Measurements from ENCODE around the gene ESYT1. TPM values are rescaled to one million over a fixed set of nuclear protein-coding genes. Genes with fewer than 3 reads are reported as not detected.

Gene ESYT1
- total and polyA plus RNA-seq, 9 of the 15 experiments (the other 6 are each of a cell fraction or from before 2014, with no cell fraction given): 132 to 420 (median 164) TPM

DNA sequence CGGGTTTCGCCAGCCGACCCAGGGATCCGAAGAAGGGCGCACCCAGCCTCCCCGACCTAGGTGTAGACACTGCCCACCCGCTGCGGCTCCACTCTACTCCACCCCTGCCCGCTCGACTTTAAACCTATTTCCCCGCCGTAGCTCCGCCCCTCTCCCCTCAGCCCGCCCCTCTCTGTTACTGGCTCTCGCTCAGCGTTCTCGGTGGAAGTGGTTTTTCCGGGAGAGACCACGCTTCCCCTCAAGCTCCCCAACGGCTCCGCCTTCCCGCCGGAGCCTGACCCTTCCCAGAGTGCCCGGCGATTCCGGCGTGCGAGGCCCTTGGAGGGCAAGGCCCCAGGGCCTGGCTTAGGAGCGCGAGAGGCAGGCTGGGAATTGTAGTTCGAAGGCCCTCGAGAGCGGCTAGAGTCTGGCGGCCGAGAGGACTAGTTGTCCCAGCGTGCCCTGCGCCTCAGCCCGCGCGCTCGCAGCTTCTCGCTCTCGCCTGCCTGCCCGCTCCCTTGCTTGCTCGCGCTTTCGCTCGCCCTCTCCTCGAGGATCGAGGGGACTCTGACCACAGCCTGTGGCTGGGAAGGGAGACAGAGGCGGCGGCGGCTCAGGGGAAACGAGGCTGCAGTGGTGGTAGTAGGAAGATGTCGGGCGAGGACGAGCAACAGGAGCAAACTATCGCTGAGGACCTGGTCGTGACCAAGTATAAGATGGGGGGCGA, 23.8 kb upstream of the ESYT1 start, which contains the start of gene PA2G4 (continued):
- TF ChIP-seq, protein P1, sequence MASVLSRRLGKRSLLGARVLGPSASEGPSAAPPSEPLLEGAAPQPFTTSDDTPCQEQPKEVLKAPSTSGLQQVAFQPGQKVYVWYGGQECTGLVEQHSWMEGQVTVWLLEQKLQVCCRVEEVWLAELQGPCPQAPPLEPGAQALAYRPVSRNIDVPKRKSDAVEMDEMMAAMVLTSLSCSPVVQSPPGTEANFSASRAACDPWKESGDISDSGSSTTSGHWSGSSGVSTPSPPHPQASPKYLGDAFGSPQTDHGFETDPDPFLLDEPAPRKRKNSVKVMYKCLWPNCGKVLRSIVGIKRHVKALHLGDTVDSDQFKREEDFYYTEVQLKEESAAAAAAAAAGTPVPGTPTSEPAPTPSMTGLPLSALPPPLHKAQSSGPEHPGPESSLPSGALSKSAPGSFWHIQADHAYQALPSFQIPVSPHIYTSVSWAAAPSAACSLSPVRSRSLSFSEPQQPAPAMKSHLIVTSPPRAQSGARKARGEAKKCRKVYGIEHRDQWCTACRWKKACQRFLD (CRISPR knock-in tag; IDR thresholded peaks at IDR 0.05): peak; percentile 75
- TF ChIP-seq, protein P2, sequence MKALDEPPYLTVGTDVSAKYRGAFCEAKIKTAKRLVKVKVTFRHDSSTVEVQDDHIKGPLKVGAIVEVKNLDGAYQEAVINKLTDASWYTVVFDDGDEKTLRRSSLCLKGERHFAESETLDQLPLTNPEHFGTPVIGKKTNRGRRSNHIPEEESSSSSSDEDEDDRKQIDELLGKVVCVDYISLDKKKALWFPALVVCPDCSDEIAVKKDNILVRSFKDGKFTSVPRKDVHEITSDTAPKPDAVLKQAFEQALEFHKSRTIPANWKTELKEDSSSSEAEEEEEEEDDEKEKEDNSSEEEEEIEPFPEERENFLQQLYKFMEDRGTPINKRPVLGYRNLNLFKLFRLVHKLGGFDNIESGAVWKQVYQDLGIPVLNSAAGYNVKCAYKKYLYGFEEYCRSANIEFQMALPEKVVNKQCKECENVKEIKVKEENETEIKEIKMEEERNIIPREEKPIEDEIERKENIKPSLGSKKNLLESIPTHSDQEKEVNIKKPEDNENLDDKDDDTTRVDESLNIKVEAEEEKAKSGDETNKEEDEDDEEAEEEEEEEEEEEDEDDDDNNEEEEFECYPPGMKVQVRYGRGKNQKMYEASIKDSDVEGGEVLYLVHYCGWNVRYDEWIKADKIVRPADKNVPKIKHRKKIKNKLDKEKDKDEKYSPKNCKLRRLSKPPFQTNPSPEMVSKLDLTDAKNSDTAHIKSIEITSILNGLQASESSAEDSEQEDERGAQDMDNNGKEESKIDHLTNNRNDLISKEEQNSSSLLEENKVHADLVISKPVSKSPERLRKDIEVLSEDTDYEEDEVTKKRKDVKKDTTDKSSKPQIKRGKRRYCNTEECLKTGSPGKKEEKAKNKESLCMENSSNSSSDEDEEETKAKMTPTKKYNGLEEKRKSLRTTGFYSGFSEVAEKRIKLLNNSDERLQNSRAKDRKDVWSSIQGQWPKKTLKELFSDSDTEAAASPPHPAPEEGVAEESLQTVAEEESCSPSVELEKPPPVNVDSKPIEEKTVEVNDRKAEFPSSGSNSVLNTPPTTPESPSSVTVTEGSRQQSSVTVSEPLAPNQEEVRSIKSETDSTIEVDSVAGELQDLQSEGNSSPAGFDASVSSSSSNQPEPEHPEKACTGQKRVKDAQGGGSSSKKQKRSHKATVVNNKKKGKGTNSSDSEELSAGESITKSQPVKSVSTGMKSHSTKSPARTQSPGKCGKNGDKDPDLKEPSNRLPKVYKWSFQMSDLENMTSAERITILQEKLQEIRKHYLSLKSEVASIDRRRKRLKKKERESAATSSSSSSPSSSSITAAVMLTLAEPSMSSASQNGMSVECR (CRISPR knock-in tag; IDR thresholded peaks at IDR 0.05): peak; percentile 87
- TF ChIP-seq, protein P3, sequence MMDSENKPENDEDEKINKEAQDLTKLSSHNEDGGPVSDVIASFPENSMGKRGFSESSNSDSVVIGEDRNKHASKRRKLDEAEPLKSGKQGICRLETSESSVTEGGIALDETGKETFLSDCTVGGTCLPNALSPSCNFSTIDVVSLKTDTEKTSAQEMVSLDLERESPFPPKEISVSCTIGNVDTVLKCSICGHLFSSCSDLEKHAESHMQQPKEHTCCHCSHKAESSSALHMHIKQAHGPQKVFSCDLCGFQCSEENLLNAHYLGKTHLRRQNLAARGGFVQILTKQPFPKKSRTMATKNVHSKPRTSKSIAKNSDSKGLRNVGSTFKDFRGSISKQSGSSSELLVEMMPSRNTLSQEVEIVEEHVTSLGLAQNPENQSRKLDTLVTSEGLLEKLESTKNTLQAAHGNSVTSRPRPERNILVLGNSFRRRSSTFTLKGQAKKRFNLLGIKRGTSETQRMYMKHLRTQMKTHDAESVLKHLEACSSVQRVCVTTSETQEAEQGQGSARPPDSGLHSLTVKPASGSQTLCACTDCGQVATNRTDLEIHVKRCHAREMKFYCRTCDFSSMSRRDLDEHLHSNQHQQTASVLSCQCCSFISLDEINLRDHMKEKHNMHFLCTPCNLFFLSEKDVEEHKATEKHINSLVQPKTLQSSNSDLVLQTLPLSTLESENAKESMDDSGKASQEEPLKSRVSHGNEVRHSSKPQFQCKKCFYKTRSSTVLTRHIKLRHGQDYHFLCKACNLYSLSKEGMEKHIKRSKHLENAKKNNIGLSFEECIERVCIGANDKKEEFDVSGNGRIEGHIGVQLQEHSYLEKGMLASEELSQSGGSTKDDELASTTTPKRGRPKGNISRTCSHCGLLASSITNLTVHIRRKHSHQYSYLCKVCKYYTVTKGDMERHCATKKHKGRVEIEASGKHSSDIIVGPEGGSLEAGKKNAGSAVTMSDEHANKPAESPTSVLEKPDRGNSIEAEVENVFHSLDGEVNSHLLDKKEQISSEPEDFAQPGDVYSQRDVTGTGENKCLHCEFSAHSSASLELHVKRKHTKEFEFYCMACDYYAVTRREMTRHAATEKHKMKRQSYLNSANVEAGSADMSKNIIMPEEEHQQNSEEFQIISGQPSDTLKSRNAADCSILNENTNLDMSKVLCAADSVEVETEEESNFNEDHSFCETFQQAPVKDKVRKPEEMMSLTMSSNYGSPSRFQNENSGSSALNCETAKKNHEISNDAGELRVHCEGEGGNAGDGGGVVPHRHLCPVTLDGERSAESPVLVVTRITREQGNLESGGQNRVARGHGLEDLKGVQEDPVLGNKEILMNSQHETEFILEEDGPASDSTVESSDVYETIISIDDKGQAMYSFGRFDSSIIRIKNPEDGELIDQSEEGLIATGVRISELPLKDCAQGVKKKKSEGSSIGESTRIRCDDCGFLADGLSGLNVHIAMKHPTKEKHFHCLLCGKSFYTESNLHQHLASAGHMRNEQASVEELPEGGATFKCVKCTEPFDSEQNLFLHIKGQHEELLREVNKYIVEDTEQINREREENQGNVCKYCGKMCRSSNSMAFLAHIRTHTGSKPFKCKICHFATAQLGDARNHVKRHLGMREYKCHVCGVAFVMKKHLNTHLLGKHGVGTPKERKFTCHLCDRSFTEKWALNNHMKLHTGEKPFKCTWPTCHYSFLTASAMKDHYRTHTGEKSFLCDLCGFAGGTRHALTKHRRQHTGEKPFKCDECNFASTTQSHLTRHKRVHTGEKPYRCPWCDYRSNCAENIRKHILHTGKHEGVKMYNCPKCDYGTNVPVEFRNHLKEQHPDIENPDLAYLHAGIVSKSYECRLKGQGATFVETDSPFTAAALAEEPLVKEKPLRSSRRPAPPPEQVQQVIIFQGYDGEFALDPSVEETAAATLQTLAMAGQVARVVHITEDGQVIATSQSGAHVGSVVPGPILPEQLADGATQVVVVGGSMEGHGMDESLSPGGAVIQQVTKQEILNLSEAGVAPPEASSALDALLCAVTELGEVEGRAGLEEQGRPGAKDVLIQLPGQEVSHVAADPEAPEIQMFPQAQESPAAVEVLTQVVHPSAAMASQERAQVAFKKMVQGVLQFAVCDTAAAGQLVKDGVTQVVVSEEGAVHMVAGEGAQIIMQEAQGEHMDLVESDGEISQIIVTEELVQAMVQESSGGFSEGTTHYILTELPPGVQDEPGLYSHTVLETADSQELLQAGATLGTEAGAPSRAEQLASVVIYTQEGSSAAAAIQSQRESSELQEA (IDR thresholded peaks at IDR 0.05; ENCODE audit: low read depth): peak; percentile 68
- no peak for TF ChIP-seq BMI1 (IDR thresholded peaks at IDR 0.05; ENCODE audit: low read length)
- TF ChIP-seq SP2 (IDR thresholded peaks at IDR 0.05; ENCODE audit: extremely low read depth, low read depth, low read length, poor library complexity, severe bottlenecking): no peak
- peak; percentile 97 for TF ChIP-seq LCOR (CRISPR knock-in tag; IDR thresholded peaks at IDR 0.05)
- TF ChIP-seq ZFX (CRISPR knock-in tag; IDR thresholded peaks at IDR 0.05): peak; percentile 100
- TF ChIP-seq, protein P4, sequence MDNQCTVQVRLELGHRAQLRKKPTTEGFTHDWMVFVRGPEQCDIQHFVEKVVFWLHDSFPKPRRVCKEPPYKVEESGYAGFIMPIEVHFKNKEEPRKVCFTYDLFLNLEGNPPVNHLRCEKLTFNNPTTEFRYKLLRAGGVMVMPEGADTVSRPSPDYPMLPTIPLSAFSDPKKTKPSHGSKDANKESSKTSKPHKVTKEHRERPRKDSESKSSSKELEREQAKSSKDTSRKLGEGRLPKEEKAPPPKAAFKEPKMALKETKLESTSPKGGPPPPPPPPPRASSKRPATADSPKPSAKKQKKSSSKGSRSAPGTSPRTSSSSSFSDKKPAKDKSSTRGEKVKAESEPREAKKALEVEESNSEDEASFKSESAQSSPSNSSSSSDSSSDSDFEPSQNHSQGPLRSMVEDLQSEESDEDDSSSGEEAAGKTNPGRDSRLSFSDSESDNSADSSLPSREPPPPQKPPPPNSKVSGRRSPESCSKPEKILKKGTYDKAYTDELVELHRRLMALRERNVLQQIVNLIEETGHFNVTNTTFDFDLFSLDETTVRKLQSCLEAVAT (IDR thresholded peaks at IDR 0.05): peak in 1 of 2 experiments; percentile 43; a peak in 1 of 4 replicates
- TF ChIP-seq RBM25 (IDR thresholded peaks at IDR 0.05; ENCODE audit: low read depth, low read length, severe bottlenecking): no peak

Measured in K562 (cell line).